ELR (cell line): Measurements from ENCODE around the gene ACCS.

Source experiments
- DNase-seq: peaks from one replicate; pipeline ENCODE4 v3.0.0-alpha.2; 2015; ENCODE audit warnings: low read depth

ACCS gene

GRCh38 chr11:44043157-44043556 is 22.9 kb upstream of the ACCS start:
- no peak for DNase-seq

GRCh38 chr11:44046182-44046581 is 19.9 kb upstream of the ACCS start:
- no peak for DNase-seq

GRCh38 chr11:44047298-44047697 is 18.8 kb upstream of the ACCS start:
- no peak for DNase-seq

GRCh38 chr11:44047931-44048431 is 18.1 kb upstream of the ACCS start, which contains the start of gene ACCSL:
Gene ACCSL, plus strand, starts transcription at chr11:44047981. Its CDS starts 56 bp downstream, at chr11:44048037.
- no peak for DNase-seq

DNA sequence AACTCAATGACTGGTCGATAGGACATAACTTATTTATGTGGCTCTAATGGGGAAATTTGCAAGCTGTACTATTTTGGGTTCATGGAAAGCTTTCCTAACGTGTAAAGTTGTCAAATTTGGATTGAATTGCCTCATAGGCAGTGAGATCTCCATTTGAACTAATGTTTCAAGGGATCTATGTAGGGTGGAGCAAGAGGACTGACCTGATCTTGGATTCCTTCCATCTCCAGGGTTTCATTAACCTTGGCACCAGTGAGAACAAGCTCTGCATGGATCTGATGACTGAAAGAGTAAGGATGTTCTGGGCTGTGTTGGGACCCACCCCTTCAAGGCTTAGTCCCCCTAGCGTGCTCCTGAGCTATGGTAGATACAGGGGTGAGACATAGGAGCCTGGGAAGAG is 16.2 kb upstream of the ACCS start:
- DNase-seq: no peak

DNA sequence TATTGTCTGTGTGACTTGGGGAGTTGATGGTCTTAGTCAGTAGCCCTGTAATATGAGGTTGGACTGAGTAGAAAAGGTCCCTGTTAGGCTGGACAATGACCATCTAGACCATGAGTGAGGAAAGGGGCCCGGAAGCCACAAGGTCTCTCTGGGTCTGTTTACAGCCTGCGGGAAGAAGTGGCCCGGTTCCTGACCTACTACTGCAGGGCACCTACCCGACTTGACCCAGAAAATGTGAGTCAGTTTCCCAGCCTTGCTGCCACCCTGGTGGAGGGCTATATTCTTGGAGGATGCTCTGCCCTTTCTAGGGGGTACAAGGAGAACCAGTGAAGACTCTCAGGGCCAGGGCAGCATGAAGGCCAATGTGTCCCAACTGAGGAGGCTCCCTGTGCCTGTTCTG is 14.9 kb upstream of the ACCS start:
- DNase-seq: no peak

GRCh38 chr11:44057340-44057739 is 8.7 kb upstream of the ACCS start:
- no peak for DNase-seq

- no peak for DNase-seq
These were observed 7.8 kb upstream of the ACCS start for GRCh38 chr11:44058275-44058674.

GRCh38 chr11:44065161-44065661 is 859 bp upstream of the ACCS start:
- peak; percentile 8 for DNase-seq

DNA sequence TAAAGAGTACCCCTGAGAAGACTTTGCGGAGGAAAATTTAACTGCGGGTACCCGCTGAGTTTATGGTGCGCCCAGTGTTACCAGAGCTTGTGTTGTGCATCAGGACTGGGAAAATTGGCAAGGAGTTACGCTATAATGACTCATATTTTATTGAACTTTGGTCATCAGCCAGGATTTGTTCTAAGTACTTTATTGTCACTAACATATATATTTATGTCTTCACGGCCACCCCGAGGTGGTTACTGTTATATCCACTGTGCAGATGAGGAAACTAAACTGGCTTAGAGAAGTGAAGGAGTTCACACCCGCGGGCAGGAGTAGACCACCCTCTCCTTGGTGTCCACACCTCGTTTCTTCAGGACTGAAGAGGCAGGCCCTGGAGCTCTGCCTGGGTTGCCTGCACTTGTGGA is 667 bp downstream of the ACCS start:
- DNase-seq: peak; percentile 79

GRCh38 chr11:44067266-44067665 is 1.2 kb downstream of the ACCS start:
- no peak for DNase-seq

GRCh38 chr11:44068180-44068579 is 2.1 kb downstream of the ACCS start:
- DNase-seq: no peak

- no peak for DNase-seq
These were observed 5.1 kb downstream of the ACCS start for GRCh38 chr11:44071157-44071556.

DNA sequence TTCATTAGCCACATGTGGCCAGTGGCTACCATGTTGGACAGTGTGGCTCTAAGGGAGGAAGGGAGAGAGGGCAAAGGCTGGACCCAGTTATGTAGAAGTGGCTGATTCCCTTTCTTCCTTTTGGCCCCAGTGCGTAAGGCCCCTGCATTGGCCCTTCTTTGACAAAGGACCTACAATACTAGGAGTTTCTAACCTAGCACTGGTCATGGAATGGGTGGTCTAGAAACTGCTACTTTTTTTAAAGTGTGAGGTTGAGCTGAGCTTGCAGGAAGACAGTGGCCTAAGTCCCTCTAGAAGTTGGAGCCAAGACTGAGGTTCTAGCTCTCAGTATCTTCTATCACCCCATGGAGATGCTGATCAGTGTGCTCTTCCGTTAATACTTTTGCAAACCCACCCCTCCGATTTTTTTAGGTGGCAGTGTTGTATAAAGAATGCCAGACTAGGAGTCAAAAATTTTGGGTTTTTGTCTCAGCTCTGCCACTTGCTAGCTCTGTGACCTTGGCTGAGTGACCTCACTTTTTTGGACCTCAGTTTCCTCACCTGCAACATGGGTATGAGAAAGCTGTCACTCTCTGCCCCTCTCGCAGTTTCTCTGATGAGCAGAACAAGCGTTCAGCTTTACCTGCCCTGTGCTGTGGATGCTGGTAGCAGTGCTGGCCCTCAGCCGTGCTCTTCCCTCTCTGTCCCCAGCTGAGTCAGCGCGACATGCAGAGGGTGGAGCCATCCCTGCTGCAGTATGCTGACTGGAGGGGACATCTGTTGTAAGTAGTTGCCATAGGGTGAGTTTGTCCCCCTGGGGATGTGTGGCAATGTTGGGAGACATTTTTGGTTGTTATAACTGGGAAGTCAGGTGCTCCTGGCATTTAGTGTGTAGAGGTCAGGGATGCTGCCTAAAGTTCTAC is 6.9 kb downstream of the ACCS start:
- DNase-seq: no peak

- DNase-seq: no peak
These were observed 12.7 kb downstream of the ACCS start for GRCh38 chr11:44078794-44079193.

DNA sequence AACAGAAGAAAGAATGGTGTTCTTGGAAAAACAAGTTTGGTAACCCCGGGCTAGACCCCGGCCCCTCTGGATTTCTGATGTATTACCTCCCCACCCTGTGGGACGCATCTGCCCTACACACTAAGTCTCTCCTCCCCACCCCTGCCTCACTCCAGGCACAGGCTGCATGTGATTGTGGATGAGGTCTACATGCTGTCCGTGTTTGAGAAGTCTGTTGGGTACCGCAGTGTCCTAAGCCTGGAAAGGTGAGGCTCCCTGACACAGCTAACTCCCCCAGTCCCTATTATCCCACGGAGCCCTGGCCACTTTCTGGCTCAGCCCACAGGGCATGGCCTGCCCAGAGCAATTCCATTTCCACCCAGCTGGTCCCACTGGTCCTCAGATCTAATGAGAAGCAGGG is 13.3 kb downstream of the ACCS start:
- no peak for DNase-seq

DNA sequence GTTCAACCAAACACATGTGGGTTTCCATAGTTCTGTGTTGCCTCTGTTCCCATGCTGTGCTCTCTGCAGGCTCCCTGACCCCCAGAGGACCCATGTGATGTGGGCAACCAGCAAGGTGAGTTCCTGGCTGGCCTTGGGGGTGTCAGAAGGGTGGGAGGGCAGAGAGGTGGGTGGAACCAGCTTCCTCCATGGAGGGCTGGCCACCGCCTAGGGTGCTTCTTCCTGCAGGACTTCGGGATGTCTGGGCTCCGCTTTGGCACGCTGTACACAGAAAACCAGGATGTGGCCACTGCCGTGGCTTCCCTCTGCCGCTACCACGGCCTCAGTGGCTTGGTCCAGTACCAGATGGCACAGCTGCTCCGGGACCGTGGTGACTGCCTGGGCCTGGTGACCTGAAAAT is 14.9 kb downstream of the ACCS start:
- DNase-seq: no peak

- DNase-seq: no peak
These were observed 16.6 kb downstream of the ACCS start for GRCh38 chr11:44082645-44083044.

DNA sequence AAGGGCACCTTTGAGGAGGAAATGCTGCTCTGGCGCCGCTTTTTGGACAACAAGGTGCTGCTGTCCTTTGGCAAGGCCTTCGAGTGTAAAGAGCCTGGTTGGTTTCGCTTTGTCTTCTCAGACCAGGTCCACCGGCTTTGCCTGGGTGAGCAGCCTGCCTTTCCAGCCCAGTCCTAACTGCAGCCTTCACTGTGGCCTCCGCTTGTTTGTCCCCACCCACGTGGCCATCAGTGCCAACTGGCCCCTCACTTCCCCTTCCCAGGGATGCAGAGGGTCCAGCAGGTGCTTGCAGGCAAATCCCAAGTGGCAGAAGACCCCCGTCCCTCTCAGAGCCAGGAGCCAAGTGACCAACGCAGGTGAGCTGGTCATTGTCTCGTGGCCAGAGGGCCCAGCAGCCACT is 17.4 kb downstream of the ACCS start:
- no peak for DNase-seq

GRCh38 chr11:44083906-44084305 is 17.8 kb downstream of the ACCS start:
- DNase-seq: no peak

- no peak for DNase-seq
These were observed 19.3 kb downstream of the ACCS start for GRCh38 chr11:44085330-44085729.

DNA sequence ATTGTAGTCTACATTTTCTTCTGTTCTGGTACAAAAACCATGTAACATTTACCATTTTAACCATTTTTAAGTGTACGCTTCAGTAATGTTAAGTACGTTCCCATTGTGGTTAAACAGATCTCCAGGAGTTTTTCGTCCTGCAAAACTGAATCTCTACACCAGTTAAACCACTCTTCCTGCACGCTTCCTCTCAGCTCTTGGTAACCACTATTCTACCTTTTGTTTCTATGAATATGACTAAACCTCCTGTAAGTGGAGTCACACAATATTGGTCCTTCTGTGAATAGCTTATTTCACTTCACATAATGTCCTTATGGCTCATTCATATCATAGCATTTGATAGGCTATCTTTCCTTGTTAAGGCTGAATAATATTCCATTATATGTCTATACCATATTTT is 22.3 kb downstream of the ACCS start:
- no peak for DNase-seq

- no peak for DNase-seq
These were observed 22.8 kb downstream of the ACCS start for GRCh38 chr11:44088871-44089270.

DNA sequence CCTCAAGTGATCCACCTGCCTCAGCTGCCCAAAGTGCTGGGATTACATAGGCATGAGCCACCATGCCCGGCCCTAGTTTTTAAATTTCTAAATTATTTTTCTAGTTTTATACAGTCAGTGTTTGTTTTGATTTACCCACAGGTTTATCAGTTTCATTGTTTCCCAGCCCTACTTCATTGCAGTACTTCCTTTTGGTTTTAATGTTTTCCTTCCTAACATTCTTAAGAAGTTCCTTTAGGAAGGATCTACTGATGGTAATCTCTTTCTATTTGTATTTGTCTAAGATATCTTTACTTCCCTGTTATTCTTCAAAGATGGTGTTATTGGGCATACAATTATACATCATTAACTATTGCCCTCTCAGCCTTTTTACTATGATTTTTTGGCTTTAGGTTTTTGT is 24.5 kb downstream of the ACCS start:
- no peak for DNase-seq
